HCT116 (cell line): ENCODE measurements around the gene SPATA25.

Experiments
- EGR1 ChIP-seq: IDR thresholded peaks from 2 replicates; pipeline ENCODE4 v1.6.1; 2012; ENCODE audit warnings: low read depth
- EZH2phosphoT487 ChIP-seq: fragments of 200-600 bp; IDR thresholded peaks from 2 replicates; pipeline ENCODE4 v1.6.1; 2018; ENCODE audit warnings: antibody characterized with exemption, borderline replicate concordance

DNA sequence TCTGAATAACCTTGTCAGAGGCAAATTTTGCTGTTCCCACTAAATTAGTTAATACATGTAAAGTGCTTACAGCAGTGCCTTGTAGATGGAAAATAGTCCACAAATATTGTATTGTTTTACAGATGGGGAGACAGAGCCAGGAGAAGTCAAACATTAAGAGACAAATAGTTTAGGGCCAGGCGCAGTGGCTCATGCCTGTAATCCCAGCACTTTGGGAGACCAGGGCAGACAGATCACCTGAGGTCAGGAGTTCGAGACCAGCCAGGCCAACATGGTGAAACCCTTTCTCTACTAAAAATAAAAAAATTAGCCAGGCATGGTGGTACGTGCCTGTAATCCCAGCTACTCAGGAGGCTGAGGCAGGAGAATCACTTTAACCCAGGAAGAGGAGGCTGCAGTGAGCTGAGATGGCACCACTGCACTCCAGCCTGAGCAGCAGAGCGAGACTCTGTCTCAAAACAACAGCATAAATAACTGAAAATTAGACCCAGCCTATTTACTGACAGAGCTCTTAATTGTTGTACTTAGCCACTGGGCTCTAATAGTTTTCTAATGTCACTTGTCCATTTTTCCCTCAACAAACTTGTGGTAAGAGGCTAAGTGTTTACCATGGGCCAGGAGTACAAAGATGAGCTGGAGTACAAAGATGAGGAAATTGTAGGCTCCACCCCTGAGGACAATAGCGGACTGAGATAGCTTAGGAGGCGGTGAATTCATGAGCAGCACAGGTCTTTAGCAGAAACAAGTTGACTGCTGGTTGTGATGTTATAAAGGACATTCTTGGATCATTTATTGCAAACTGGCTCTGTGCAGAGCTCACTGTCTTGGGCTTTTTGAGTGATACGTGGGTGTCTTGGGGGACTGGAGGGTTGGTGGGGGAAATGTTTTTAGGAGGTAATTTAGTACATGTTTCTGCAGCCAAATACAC, 23.6 kb downstream of the SPATA25 start:
- TF ChIP-seq EZH2phosphoT487 (no peak), EGR1 (no peak)
